Measurements from ENCODE around the gene ZNF682.
"Not testable (repeated sequence)": the region's sequence is repeated elsewhere in the genome, so short reads cannot be mapped to it uniquely, and the experiment has no call there.

- TF ChIP-seq POLR2A, POLR2AphosphoS5 (IDR thresholded peaks at IDR 0.05; ENCODE audit: low read depth, low read length): not testable (repeated sequence)
Observed at GRCh38 chr19:19957766-19958165, 81.5 kb downstream of the ZNF682 start.
